GM21526 (cell line): ENCODE measurements around the gene FGF19.

Source experiments
- ATAC-seq: cut with Tn5 transposase; IDR thresholded peaks from one replicate; pipeline ENCODE4 v1.9.1; 2021; ENCODE audit warnings: moderate library complexity; ENCODE audit not compliant: unreplicated experiment, low FRiP score

FGF19 gene

GRCh38 chr11:69674267-69674885 is 29.4 kb downstream of the FGF19 start:
- no peak for ATAC-seq

- no peak for ATAC-seq
These were observed 31.9 kb downstream of the FGF19 start for GRCh38 chr11:69671734-69672465.

GRCh38 chr11:69670158-69670845 is 33.5 kb downstream of the FGF19 start:
- no peak for ATAC-seq

- no peak for ATAC-seq
These were observed 34.3 kb downstream of the FGF19 start for GRCh38 chr11:69669486-69669885.

- ATAC-seq: no peak
These were observed 35.9 kb downstream of the FGF19 start for GRCh38 chr11:69667619-69668604.

- ATAC-seq: no peak
These were observed 36.9 kb downstream of the FGF19 start for GRCh38 chr11:69666752-69667536.

GRCh38 chr11:69666261-69666660 is 37.6 kb downstream of the FGF19 start:
- ATAC-seq: no peak

- ATAC-seq: no peak
These were observed 38.2 kb downstream of the FGF19 start for GRCh38 chr11:69665669-69666068.

GRCh38 chr11:69664901-69665300 is 38.9 kb downstream of the FGF19 start:
- no peak for ATAC-seq

- no peak for ATAC-seq
These were observed 39.6 kb downstream of the FGF19 start for GRCh38 chr11:69664103-69664775.

GRCh38 chr11:69663326-69663725 is 40.5 kb downstream of the FGF19 start:
- ATAC-seq: no peak

GRCh38 chr11:69662806-69663205 is 41.0 kb downstream of the FGF19 start:
- no peak for ATAC-seq

- no peak for ATAC-seq
These were observed 41.7 kb downstream of the FGF19 start for GRCh38 chr11:69662021-69662698.

GRCh38 chr11:69661413-69661715 is 42.5 kb downstream of the FGF19 start:
- no peak for ATAC-seq

- ATAC-seq: no peak
These were observed 43.8 kb downstream of the FGF19 start for GRCh38 chr11:69660001-69660500.

GRCh38 chr11:69659591-69659990 is 44.2 kb downstream of the FGF19 start:
- no peak for ATAC-seq

- ATAC-seq: no peak
These were observed 45.0 kb downstream of the FGF19 start for GRCh38 chr11:69658626-69659450.
